NCI-H2081 treated with DMSO at 0.1 percent for 48 hours (cell line): ENCODE data around the gene KRTAP10-4.
"Not testable (repeated sequence)": the region's sequence is repeated elsewhere in the genome, so short reads cannot be mapped to it uniquely, and the experiment has no call there.

Experiments
- DNase-seq: peaks from one replicate; lab custom pipeline; 2025; lab: John Stamatoyannopoulos, UW

Gene KRTAP10-4, protein sequence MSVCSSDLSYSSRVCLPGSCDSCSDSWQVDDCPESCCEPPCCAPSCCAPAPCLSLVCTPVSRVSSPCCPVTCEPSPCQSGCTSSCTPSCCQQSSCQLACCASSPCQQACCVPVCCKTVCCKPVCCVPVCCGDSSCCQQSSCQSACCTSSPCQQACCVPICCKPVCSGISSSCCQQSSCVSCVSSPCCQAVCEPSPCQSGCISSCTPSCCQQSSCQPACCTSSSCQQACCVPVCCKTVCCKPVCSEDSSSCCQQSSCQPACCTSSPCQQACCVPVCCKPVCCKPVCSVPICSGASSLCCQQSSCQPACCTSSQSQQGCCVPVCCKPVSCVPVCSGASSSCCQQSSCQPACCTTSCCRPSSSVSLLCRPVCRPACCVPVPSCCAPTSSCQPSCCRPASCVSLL

DNA sequence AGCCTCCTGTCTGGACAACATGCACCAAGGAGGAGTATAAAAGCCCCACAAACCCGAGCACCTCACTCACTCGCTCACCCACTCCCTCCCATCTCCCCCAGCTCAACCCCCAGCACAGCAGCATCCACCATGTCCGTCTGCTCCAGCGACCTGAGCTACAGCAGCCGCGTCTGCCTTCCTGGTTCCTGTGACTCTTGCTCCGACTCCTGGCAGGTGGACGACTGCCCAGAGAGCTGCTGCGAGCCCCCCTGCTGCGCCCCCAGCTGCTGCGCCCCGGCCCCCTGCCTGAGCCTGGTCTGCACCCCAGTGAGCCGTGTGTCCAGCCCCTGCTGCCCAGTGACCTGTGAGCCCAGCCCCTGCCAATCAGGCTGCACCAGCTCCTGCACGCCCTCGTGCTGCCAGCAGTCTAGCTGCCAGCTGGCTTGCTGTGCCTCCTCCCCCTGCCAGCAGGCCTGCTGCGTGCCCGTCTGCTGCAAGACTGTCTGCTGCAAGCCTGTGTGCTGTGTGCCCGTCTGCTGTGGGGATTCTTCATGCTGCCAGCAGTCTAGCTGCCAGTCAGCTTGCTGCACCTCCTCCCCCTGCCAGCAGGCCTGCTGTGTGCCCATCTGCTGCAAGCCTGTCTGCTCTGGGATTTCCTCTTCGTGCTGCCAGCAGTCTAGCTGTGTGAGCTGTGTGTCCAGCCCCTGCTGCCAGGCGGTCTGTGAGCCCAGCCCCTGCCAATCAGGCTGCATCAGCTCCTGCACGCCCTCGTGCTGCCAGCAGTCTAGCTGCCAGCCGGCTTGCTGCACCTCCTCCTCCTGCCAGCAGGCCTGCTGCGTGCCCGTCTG lies at the start of gene KRTAP10-4:
Gene KRTAP10-4, plus strand, starts transcription at position 100 of the 827 bp plus-strand sequence. Its CDS starts 30 bp downstream, at position 130.
- not testable (repeated sequence) for DNase-seq

DNA sequence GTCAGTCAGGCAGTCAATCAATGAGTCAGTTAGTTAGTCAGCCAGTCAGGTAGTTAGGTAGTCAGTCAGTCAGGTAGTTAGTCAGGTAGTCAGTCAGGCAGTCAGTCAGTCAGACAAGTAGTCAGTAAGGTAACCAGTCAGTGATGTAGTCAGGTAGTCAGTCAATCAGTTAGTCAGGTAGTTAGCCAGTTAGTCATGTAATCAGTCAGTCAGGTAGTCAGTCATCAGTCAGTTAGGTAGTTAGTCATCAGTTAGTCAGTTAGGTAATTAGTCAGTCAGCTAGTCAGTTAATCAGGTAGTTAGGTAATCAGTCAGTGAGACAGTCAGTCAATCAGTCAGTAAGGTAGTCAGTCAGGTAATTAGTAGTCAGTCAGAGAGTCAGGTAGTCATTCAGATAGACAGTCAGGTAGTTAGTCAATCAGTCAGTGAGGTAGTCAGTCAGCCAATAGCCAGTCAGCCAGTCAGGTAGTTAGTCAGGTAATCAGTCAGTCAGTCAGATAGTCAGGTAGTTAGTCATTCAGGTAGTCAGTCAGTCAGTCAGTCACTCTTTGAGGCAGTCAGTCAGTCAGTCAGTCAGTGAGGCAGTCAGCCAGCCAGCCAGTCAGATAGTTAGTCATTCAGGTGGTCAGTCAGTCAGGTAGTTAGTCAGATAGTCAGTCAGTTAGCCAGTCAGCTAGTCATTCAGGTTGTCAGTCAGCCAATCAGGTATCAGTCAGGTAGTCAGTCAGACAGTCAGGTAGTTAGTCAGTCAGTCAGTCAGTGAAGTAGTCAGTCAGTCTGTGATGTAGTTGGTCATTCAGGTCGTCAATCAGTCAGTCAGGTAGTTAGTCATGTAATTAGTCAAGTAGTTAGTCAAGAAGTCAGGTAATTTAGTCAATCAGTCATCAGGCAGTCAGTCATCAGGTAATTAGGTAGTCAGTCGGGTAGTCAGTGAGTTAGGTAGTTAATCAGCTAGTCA lies 48.8 kb upstream of the KRTAP10-4 start:
- no peak for DNase-seq

DNA sequence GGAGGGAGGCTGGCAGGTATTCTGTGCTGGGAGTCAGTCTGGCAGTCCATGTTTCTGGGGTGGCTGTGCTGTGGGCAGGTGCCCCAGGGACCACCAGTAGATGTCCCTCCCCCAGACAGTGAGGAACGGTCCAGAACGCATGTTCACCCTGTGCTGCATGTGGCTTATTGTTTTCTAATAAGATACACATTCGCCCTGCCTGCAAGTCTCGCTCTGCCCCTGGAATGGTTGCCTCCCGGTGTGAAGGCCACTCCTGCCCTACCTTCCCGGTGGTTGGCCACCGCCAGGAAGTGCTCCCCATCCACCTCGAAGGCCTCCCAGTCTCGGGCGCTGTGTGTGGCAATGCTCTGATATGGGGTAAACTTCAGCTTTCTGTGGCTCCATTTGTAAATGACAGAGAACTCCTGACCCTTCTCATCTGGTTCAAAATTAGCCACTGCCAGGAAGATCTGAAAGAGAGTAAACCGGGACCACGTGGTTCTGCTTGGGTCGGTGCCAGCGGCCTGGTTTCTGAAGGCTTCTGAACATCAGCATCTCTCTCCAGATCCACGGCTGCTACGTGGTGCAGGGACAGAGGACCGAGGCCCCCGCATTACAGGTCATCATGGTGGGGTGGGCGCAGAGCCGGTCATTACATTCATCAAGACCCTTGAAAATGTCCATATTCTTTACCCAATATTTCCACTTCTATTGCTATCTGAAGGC lies 48.0 kb upstream of the KRTAP10-4 start:
- no peak for DNase-seq

DNA sequence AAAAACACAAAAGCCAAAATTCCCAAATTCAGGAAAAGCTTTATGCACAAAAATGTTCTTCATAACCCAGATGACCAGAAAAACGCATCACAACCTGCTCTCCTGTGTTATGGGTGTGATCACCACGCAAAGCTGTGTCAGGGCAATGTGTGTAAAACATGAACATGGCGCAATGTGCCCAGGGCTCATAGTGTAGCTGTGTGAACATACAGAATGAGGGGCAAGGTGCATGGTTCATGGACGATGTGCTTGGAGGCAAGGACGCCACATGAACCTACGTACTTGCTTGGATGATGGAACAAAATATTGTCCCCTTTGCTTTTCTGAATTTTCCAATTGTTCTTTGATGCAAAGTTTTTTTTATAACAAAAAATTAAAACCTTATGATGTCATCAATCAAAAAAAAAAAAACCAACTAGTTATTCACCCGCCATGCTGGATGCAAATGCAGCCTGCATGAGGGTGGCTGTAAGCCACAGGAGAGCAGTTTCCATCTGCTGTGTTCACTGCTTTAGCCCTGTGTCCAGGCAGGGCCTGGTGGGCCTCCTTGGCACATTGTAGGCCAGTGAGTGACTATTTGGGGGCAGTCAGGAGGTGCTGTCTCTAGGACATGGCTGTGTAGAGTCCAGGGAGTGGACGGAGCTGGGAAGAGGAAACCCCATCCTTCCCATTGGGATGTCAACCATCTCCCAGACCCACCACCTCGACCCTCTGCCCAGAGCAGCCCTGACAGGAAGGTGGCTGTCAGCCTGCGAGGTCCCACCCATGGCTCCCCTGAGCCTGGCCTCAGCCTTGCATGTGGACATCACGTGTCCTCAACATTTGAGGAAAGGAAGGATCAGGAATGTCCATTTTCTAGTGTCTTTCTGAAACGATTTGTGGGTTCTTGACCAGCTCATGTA lies 47.2 kb upstream of the KRTAP10-4 start:
- DNase-seq, result no peak

DNA sequence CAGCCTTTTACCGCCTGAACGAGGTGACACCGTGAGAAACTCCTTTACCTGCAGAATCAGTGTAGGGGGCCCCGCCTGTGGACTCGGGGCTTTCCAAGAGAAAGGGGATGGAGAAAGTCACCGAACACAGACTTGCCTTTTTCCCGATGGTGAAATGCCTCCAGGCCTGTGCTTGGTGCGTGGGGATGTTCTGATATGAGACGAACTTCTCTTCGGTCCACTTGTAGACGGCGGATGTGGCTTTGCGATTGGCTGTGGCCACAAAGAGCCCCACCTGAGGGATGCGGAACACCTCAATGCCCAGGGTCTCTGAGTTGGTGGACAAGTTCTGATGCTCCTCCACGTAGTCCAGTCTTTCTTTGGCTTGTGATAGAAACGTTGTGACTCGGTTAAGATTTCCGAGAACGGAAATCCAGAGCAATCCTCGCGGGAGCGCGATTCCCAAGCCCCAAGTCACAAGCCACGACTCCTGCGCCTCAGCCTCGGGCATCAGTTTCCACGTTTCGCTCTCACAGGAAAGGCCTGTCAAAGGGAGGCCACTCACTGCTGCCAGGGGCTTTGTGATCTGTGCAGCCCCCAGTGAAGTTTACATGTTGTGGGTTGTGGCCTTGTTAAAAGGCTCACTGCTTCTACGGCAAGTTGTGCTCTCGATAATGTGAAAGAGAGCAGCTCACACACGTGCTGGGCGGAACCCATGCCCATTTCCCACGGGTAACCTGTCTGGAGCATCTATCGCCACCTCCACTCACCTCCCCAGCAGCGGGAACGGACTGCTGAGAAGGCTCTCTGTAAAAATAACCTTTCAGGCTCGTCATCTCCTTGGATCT lies 46.2 kb upstream of the KRTAP10-4 start:
- no peak for DNase-seq

DNA sequence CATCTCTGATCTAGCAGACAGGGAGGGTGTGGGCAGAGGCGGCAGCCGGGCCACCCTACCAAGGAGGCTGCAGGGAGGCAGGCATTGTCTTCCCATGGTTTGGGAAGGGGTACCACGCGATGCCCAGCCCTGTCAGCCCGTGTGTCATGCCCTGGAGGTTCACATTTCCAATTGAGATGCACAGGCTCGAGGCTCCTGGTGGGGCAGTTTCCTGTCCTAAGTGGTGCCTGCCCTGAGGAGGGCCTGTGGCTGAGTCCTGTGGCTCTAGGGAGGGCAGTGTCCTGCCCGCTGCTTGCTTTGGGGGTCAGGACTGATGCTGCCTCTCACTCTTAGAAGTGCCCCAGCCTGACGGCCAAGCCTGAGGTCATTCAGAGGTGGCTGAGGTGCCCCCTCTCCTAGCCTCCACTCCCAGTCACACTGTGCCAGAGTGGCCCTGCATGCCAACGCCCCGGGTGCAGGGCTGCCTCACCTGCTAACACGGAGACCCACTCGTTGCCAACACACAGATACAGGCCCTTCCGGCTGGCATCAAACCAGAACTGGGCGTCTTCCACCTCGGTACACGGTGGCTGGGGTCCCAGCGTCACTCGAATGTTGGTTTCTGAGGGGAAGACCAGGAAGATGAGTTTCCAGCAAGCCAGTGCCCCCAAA lies 45.4 kb upstream of the KRTAP10-4 start:
- no peak for DNase-seq

DNA sequence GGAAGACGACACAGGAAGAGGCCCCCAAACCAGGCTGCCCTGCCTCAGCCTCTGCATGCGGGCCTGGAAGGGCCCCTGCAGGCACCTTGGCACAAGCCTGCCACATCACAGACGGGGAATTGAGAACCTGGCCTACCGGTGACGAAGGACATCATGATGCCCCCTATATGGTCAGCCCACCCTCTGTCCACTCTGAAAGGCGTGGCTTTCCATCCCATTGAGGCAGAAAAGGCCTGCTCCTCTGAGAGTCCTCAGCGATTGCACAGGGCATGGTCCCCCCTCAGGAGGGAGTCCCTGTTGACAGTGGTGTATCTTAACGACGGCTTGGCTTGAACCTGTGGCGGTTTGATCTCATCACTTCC lies 44.9 kb upstream of the KRTAP10-4 start:
- DNase-seq, result no peak

DNA sequence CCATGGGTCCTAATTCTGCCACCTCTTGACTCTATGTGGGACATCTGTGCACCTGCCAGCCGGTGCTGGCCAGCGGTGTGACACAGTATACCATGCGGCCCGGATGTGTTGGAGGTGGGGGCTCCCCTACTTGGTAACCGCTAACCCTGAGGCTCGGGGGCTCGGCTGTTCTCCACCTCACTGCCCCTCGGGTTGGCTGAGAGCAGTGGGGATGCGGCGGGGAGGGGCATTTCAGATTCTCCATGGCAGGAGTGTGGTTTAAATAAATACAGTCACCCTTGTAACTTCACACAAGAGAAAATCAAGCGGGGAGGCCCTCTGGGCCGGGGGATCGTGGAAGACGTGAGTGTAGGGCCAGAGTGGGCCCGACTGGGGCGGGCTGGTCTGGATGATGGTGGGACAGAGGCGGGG lies 44.5 kb upstream of the KRTAP10-4 start:
- DNase-seq, result no peak

DNA sequence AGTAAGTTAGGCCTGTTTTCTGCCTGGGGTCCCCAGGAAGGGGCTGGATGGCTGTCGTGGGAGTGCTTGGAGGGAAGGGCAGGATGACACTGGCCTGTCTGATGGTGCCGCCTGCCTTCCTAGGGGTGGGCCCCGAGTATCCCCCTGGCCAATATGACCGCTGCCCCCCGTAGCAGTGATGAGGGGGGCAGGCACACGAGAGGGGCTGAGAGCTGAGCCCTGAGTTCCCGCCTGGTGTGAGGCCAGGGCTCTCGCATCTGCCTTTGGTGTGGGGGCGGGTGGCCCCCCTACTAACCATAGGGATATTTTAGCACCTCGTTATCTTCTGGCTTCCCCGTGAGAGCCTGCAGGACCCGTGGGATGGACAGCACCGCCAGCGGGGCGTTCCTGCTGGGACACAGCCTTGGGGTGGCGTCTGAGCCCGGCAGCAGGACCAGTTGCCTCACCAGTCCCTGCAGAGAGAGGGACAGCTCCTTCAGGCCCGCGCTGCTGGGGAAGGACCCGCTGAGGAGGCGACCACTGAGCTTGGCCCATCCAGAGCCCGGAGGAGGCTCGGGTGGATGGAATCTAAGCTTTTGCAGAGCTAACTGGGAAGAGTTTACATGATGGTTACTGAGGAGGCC lies 43.9 kb upstream of the KRTAP10-4 start:
- DNase-seq, result no peak

DNA sequence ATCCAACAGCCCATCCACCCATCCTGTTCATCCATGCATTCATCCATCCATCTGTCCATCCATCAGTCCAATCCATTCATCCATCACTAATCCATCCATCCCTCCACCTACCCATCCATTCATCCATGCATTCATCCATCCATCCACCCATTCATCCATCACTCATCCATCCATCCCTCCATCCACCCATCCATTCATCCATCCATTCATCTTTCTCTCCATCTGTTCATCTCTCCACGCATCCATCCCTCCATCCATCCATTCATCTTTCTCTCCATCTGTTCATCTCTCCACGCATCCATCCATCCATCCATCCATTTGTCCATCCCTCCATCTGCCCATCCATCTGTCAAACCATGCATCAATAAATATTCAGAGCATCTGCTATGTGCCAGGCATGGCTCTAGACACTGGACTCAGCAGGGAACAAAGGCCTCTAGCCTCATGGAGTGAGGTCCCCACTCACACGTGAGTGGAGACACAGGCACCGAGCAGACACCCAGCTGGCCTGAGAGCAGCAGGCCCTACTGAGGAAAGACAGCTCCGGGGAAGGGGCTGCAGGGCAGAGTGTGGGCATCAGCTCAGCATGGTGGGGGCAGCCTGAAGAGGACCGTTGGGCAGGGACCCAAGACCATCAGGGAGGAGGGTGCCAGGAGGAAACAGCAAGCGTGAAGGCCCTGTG lies 43.2 kb upstream of the KRTAP10-4 start:
- no peak for DNase-seq

DNA sequence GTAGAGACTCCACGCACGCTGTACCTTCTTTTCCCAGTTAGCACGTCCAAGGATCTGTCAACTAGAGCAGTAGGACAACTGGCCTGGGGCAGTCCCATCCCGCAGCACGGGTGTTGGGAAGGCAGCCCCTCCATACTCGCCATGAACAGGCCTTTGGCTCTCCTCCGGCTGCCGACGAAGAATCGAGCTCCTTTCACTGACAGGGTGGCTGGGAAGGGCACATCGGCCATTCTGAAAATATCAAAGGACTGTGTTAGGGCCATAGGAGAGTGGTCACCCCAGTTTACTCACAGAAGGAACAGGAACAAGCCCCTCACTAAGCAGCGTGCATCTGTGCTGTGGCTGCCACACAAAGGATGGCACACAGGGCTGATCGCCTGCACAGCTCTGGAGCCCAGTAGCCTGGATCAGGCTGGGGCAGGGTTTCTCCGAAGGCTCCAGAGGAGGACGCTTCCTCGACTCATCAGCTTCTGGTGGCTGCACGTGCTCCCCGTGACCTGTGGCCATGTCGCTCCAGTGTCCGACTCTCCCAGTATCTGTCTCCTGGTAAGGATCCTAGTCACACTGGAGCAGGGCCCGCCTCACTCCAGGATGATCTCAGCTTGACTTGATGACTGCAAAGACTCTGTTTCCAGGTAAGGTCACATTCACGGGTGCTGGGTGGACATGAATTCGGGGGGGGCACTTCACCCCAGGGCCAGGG lies 42.5 kb upstream of the KRTAP10-4 start:
- DNase-seq, result no peak

DNA sequence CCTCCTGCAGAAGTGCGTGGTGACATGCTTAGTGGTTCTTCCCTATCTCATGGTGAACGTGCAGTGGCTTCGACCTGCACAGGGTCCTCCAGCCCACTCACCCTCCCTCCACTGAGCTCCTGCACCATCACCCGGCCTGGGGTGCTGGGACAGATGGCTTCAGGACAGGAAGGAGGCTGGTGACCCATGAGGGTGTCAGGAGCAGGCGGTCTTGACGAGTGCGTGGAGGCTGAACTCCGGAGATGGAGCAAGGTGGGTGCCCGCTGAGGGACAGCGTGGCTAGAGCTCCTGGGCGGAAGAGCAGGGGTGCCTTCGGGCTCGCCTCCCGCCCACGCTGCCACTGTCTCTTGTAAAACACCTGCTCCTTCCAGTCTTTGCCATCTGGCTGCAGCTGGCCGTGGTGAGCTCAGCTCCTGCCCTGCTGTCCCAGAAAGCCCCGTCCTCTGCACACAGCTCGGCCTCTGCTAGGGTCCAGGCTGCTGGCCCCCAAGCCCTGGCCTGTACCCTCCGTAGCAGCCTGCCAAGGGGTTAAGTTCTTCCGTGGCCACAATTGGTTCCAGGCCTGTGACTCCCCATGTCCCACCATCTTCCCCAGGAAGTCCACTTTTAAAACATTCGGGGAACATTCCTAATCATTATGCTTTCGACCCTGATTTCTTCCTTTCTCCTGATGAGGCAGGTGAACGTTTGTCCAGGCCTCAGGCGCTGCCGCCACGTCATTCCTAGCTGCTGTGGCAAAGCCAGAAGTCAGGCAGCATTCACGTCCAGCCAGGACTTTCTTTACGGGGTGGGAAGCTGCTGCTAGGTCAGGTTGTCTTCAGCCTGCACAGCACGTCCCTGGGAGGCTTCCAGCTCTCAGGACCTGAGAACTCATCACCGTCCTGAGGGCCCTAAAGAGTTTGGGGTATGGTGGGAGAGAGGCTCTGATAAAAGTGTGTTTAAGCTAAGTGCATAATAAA lies 41.6 kb upstream of the KRTAP10-4 start:
- no peak for DNase-seq

DNA sequence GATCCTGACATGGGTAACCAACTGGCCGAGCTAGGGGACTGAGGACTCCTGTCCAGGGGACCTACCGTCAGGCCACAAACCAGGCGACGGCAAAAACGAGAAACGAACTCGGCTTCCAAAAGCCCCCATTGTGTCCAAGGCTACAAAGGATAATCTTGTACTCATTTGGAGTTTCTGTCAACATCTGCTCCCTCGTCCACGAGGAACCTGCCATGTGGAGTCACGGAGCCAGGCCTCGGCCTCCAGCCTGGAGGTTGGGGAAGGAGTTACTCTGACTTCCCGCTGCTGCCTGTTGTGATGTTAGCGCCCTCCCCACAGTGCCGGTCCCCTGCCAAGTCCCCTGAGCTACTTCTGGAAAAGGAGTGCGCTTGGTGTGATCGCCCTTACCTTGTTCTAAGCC lies 40.8 kb upstream of the KRTAP10-4 start:
- DNase-seq, result no peak

DNA sequence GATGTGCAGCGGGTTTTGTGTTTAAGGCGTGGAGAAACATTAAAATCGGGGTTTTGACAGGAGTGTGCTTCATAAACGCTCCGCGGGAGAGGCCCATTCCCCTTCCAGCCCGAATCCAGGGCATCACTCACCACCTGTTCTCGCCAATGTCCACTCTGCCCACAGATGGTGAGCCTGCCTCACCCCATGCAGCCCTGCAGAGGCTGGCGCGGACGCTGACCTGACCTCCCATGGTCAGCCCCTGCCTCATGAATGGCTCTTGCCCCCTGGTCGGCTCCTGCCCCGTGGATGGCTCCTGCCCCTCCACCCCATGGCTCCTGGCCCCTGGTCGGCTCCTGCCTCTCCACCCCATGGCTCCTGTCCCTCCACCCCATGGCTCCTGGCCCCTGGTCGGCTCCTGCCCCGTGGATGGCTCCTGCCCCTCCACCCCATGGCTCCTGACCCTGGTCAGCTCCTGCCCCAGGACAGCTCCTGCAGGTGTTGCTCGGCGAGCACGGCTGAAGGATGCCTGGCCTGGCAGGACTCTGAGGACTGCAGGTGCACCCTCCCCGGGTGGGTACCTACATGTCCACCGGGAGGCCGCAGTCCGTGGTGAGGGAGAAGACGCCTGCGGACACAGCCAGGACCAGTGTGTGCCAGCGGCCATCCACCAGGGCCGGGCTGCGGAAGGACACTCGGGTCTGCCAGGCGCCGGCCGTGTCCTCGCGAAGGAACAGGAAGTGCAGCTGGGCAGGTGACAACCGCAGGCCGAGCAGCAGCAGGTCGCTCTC lies 40.2 kb upstream of the KRTAP10-4 start:
- DNase-seq, result no peak

DNA sequence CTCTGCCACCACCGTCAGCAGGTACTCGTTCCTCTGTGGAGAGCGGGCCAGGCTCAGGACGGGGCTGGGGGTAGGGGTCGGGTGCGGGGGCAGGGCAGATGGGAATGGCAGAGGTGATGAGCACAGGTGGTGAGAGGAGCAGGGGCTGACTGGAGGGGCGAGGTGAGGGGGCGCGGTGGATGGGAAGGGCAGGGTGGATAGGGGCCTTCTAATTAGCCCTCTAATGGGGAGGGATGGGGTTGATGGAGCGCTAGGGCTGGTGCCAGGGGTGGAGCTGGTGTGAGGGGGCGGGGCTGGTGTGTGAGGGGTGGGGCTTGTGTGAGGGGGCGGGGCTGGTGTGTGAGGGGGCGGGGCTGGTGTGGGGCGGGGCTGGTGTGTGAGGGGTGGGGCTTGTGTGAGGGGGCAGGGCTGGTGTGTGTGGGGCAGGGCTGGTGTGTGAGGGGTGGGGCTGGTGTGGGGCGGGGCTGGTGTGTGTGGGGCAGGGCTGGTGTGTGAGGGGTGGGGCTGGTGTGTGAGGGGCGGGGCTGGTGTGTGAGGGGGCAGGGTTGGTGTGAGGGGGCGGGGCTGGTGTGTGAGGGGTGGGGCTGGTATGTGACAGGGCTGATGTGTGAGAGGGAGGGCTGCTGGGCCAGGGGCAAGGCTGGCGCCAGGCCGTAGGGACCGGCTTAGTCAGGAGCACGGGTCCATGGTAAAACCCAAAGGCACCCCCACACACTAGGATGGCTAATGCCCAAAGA lies 39.5 kb upstream of the KRTAP10-4 start:
- DNase-seq, result no peak
